Effector memory CD8-positive, alpha-beta T cell (primary cell): ENCODE data around the gene SOX21.

ENCODE experiments used
- ATAC-seq: fragments of 150-1000 bp; cut with Tn5 transposase; replicated peaks from 2 replicates; pipeline ENCODE4 v1.10.0; 2021; ENCODE audit warnings: mild to moderate bottlenecking, moderate library complexity
- DNase-seq, 3 experiments: peaks; one replicate each; pipeline ENCODE4 v3.0.0; 2021
- H3K27ac Mint-ChIP-seq, 2 donors: one replicate each; pipeline ENCODE4 v1.8.0; 2022; ENCODE audit warnings: mild to moderate bottlenecking in 2 of 2, mixed read lengths in 2 of 2, moderate library complexity in 2 of 2
- H3K27me3 Mint-ChIP-seq, 2 donors: one replicate each; pipeline ENCODE4 v1.8.0; 2022; ENCODE audit warnings: mixed read lengths in 2 of 2
- H3K36me3 Mint-ChIP-seq: one replicate; pipeline ENCODE4 v1.8.0; 2022; ENCODE audit warnings: mild to moderate bottlenecking, moderate library complexity, mixed read lengths; ENCODE audit not compliant: insufficient read depth
- H3K4me1 Mint-ChIP-seq, 2 donors: one replicate each; pipeline ENCODE4 v1.8.0; 2022; ENCODE audit warnings: low read depth in 2 of 2, mixed read lengths in 2 of 2
- H3K4me3 Mint-ChIP-seq, 2 donors: one replicate each; pipeline ENCODE4 v1.8.0; 2022; ENCODE audit warnings: mild to moderate bottlenecking in 2 of 2, mixed read lengths in 2 of 2, moderate library complexity in 2 of 2
- H3K9me3 Mint-ChIP-seq, 2 donors: one replicate each; pipeline ENCODE4 v1.8.0; 2022; ENCODE audit warnings: mixed read lengths in 2 of 2

Gene SOX21

GRCh38 chr13:94679614-94680013 is 32.7 kb downstream of the SOX21 start:
- DNase-seq = no peak
- Mint-ChIP-seq H3K36me3 (no peaks in the 10 kb centered on the region), H3K4me3 (no peak overlapping the region), H3K27ac (no peak overlapping the region), H3K27me3 (peaks cover 53 to 56% of the 10 kb centered on the region in 2 donors), H3K9me3 (no peaks in the 10 kb centered on the region), H3K4me1 (no peaks in the 10 kb centered on the region)
- ATAC-seq = no peak

DNA sequence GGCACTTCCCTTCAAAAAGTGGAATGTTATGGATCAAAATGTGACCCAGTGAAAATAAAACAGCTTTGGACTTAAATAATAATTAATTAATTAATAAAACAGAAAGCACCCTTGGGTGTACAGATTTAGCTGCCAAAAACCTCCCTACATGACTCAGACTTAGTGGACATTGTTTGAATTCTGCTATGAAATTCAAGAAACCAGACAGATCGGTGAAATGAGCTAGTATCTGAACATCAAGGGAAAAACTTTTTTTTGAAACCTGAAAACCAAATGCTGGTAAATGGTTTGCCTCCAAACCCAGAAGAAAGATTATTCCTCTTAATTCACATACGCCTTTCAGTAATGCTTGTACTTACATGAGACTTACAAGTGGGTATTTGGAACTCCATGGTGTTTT is 33.5 kb downstream of the SOX21 start:
- Mint-ChIP-seq H3K36me3 (no peaks in the 10 kb centered on the region), H3K9me3 (no peaks in the 10 kb centered on the region), H3K27me3 (peaks cover 53 to 61% of the 10 kb centered on the region in 2 donors), H3K4me3 (no peak overlapping the region), H3K27ac (no peak overlapping the region), H3K4me1 (no peaks in the 10 kb centered on the region)
- DNase-seq = no peak
- no peak for ATAC-seq

DNA sequence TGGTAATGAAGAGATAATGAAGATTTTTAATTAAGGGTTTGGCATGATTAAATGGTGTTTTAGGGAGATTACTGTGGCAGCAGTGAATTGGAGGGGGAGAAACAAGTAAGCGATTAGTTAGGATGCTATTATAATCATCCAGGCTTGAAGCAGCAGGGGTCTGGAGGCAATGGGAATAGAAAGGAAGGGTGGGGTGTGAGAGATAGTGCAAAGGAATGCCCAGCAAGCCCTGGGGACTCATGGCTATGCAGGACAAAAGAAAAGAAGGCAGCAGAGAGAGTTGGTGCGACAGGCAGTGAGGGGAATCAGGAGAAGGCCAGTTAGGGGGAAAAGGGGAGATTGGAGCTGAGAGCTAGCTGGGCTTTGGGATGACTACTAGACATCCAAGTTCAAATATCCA is 34.5 kb downstream of the SOX21 start:
- Mint-ChIP-seq H3K4me3 (no peak overlapping the region), H3K36me3 (no peaks in the 10 kb centered on the region), H3K27ac (no peak overlapping the region), H3K4me1 (no peaks in the 10 kb centered on the region), H3K27me3 (peaks cover 43 to 56% of the 10 kb centered on the region in 2 donors), H3K9me3 (no peaks in the 10 kb centered on the region)
- ATAC-seq (no peak), DNase-seq (no peak)

- Mint-ChIP-seq H3K9me3 (no peaks in the 10 kb centered on the region), H3K4me1 (no peaks in the 10 kb centered on the region), H3K36me3 (no peaks in the 10 kb centered on the region), H3K27me3 (peaks cover 25 to 50% of the 10 kb centered on the region in 2 donors), H3K4me3 (no peak overlapping the region), H3K27ac (no peak overlapping the region)
- ATAC-seq (peak; percentile 31), DNase-seq (peak; percentile 3 to 18 (median 4))
These were observed 37.6 kb downstream of the SOX21 start for GRCh38 chr13:94674609-94675348.

DNA sequence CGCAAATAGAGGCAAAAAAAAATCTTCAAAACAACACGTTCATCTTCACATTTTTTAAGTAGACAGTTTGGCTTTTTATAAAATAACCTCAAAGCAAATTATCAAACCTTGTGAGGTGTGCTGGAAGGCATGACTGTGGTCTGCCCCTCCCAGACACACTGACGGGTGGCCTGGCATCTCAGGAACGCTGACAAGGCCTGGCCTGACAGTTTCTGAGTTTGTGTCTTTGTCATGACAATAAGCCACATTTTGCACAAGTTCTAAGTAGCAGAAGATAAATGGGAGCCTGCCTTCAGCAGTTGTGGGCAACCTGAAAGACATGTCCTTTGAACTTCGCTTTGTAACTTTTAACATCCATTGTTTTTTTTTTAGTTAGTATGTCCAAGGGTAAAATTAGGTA is 38.5 kb downstream of the SOX21 start:
- H3K4me1 Mint-ChIP-seq = no peaks in the 10 kb centered on the region
- H3K4me3 Mint-ChIP-seq = no peak overlapping the region
- H3K27me3 Mint-ChIP-seq = peaks cover 28 to 46% of the 10 kb centered on the region in 2 donors
- no peak for DNase-seq
- no peak overlapping the region for H3K27ac Mint-ChIP-seq
- ATAC-seq = no peak
- H3K36me3 Mint-ChIP-seq = no peaks in the 10 kb centered on the region
- H3K9me3 Mint-ChIP-seq = no peaks in the 10 kb centered on the region

- ATAC-seq (no peak), DNase-seq (no peak)
- H3K4me3 Mint-ChIP-seq = no peak overlapping the region
- H3K9me3 Mint-ChIP-seq = no peaks in the 10 kb centered on the region
- no peaks in the 10 kb centered on the region for H3K36me3 Mint-ChIP-seq
- H3K27me3 Mint-ChIP-seq = peaks cover 30 to 49% of the 10 kb centered on the region in 2 donors
- H3K27ac Mint-ChIP-seq = no peak overlapping the region
- no peaks in the 10 kb centered on the region for H3K4me1 Mint-ChIP-seq
These were observed 39.9 kb downstream of the SOX21 start for GRCh38 chr13:94672400-94672799.

DNA sequence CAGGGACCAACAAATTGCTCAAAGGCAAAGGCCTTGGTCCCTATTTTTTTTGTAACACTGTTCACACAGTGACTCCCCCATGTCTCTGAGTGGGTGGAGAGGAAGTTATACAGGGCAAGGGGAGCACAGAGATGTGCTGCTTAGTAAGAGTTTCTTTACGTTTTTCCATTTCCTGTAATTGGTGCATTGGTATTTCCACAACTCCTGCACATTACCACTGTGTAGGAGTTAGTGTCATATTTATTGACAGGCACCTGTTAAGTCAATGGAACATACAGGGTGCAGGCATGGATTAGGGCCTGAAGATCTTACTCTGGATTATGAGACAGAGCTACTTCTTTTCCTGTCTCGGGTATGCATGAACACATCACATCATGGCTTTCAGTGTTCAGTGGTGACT is 45.2 kb downstream of the SOX21 start:
- no peak for DNase-seq
- H3K9me3 Mint-ChIP-seq = no peaks in the 10 kb centered on the region
- H3K27me3 Mint-ChIP-seq = peaks cover 38 to 64% of the 10 kb centered on the region in 2 donors
- H3K4me3 Mint-ChIP-seq = no peak overlapping the region
- ATAC-seq = no peak
- H3K27ac Mint-ChIP-seq = no peak overlapping the region
- H3K4me1 Mint-ChIP-seq = no peaks in the 10 kb centered on the region
- no peaks in the 10 kb centered on the region for H3K36me3 Mint-ChIP-seq

DNA sequence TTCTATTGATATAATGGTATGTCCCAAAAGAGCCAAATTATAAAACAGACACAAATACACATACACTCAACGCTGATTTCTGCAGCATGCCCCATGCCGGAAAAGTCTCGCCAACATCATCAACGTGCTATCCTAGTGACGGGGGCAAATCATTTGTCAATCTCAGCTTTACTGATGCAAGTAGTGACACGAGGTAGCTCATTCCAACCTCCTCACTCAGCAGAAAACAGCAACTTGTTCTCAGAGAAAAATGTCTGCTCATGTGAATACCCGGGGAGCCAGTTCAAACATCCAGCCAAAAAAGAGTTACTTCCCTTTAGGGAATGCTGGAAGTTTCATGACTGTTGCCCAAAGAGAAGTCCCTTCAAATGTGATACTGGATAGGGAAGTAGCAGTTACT is 46.3 kb downstream of the SOX21 start:
- no peaks in the 10 kb centered on the region for H3K9me3 Mint-ChIP-seq
- H3K4me1 Mint-ChIP-seq = no peaks in the 10 kb centered on the region
- ATAC-seq (no peak), DNase-seq (no peak)
- H3K4me3 Mint-ChIP-seq = no peak overlapping the region
- H3K36me3 Mint-ChIP-seq = no peaks in the 10 kb centered on the region
- H3K27me3 Mint-ChIP-seq = peaks cover 44 to 66% of the 10 kb centered on the region in 2 donors
- no peak overlapping the region for H3K27ac Mint-ChIP-seq

DNA sequence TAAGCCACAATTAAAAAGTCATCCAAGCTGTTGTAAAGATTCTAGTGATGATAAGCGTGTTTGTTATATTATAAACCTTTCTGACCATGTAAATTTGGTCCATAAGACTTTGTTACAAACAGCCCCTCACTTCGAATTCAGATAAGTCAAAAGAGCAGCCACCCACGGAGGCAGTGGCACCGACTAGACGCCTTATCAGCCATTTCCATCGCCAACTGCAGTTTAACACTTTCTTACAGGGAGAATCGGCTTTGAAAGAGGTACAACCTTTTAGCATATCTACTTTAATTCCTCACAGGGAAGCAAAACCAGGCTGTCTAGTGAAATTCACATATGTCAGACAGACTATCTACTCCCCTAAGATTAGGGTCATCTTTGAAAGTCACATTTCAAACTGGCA is 47.5 kb downstream of the SOX21 start:
- H3K4me1 Mint-ChIP-seq = no peaks in the 10 kb centered on the region
- no peaks in the 10 kb centered on the region for H3K36me3 Mint-ChIP-seq

DNA sequence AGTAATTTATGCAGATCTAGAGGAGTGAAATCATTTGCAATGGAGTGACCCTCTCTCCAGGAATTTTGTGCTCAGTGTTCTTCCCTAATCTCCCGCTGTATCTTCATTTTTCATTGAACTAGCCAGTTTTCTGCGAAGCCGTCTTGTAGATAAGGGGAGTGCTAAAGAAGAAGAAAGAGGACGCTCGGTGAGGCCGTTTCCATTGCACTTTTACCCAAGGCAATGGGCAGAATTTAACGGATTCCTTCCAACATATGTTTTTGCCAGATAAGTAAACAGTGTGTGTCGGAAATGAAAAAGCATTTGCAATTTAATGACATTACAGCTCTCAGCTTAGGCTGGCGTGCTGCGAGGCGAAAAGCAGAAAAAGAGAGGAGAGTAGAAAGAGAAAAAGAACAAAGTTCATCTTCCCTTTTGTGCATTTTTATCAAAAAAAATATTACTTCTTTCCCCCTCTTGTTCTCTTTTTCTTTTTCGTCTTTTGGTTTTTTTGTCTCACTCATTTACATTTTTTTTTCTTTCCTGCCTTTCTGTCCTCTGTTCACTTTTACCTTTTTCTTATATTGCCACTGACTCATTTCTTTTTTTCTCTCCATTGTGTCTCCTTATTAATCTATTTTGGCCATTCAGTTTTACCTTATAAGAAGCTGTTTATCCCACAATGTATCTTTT is 49.9 kb downstream of the SOX21 start:
- Mint-ChIP-seq H3K4me1 (no peaks in the 10 kb centered on the region), H3K36me3 (no peaks in the 10 kb centered on the region), H3K27me3 (peaks cover 40 to 55% of the 10 kb centered on the region in 2 donors), H3K9me3 (no peaks in the 10 kb centered on the region), H3K27ac (no peak overlapping the region), H3K4me3 (no peak overlapping the region)
- ATAC-seq (no peak), DNase-seq (no peak)

More for the DNA sequence above, 47.5 kb downstream of the SOX21 start:
- no peak for DNase-seq
- no peak overlapping the region for H3K27ac Mint-ChIP-seq
- no peak overlapping the region for H3K4me3 Mint-ChIP-seq
- H3K9me3 Mint-ChIP-seq = no peaks in the 10 kb centered on the region
- H3K27me3 Mint-ChIP-seq = peaks cover 53 to 67% of the 10 kb centered on the region in 2 donors
- no peak for ATAC-seq

- ATAC-seq (no peak), DNase-seq (no peak)
- no peaks in the 10 kb centered on the region for H3K36me3 Mint-ChIP-seq
- no peaks in the 10 kb centered on the region for H3K9me3 Mint-ChIP-seq
- no peak overlapping the region for H3K4me3 Mint-ChIP-seq
- no peaks in the 10 kb centered on the region for H3K4me1 Mint-ChIP-seq
- H3K27ac Mint-ChIP-seq = no peak overlapping the region
- peaks cover 35 to 45% of the 10 kb centered on the region in 2 donors for H3K27me3 Mint-ChIP-seq
These were observed 50.9 kb downstream of the SOX21 start for GRCh38 chr13:94661406-94661805.

- Mint-ChIP-seq H3K36me3 (no peaks in the 10 kb centered on the region), H3K4me3 (no peak overlapping the region), H3K9me3 (no peaks in the 10 kb centered on the region), H3K27me3 (peaks cover 29 to 39% of the 10 kb centered on the region in 2 donors), H3K4me1 (no peaks in the 10 kb centered on the region), H3K27ac (no peak overlapping the region)
- ATAC-seq (no peak), DNase-seq (no peak)
These were observed 51.5 kb downstream of the SOX21 start for GRCh38 chr13:94660695-94661326.
